GM10266 (cell line): Measurements from ENCODE around the gene AREL1.
A peak's percentile ranks its signal among the peaks of the same experiment; 100 is the strongest.

Experiments
- DNase-seq: peaks from one replicate; pipeline ENCODE4 v3.0.0; 2012; ENCODE audit errors: extremely low spot score
- TF ChIP-seq, protein P1 (sequence below): IDR thresholded peaks from 2 replicates; pipeline ENCODE4 v1.5.1; 2012; ENCODE audit warnings: mild to moderate bottlenecking, low read depth; ENCODE audit not compliant: control insufficient read depth, insufficient read depth; ENCODE audit errors: missing control alignments

The AREL1 gene

DNA sequence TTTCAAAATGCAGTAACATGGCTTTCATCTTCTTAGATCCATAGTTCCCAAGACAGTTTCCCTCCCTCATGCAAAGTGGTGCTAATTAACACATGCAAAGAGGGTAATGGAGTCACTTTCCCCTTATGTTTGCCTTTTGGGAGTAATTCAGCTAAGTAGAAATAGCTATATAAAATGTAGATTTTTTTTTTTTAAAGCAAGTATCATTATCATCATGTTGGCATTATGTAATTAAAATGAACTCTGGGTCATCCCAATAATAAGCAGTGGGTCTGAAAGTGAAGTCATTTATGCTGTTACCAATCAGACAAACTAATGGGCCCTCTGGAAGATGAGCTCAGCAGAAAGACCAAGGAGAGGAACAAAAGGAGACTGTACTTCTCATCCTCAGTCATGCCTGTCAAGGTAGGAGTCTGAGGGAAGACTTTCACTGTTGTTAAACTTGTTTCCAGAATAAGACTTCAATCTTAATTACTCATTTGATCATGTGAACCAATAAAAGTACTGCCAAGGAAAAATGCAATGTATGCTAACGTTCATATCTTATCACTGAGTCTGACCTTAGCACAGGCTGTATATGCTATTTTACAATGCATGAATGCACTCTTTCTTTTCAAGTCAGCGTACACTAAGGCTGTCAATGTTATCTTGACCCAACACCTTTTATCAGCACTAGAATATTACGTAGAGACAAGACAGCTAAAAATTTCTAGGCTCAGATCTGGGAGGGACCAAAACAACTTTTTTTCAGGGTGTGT, 26.8 kb downstream of the AREL1 start:
- TF ChIP-seq, protein P1, sequence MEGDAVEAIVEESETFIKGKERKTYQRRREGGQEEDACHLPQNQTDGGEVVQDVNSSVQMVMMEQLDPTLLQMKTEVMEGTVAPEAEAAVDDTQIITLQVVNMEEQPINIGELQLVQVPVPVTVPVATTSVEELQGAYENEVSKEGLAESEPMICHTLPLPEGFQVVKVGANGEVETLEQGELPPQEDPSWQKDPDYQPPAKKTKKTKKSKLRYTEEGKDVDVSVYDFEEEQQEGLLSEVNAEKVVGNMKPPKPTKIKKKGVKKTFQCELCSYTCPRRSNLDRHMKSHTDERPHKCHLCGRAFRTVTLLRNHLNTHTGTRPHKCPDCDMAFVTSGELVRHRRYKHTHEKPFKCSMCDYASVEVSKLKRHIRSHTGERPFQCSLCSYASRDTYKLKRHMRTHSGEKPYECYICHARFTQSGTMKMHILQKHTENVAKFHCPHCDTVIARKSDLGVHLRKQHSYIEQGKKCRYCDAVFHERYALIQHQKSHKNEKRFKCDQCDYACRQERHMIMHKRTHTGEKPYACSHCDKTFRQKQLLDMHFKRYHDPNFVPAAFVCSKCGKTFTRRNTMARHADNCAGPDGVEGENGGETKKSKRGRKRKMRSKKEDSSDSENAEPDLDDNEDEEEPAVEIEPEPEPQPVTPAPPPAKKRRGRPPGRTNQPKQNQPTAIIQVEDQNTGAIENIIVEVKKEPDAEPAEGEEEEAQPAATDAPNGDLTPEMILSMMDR: no peak
- DNase-seq: no peak

GRCh38 chr14:74685056-74685455, 27.8 kb downstream of the AREL1 start:
- DNase-seq: no peak

GRCh38 chr14:74684434-74684833, 28.4 kb downstream of the AREL1 start:
- TF ChIP-seq, protein P1: no peak
- DNase-seq: peak; percentile 24

More at GRCh38 chr14:74685056-74685455, 27.8 kb downstream of the AREL1 start:
- TF ChIP-seq, protein P1: no peak

- no peak for DNase-seq
- TF ChIP-seq, protein P1: no peak
Observed at GRCh38 chr14:74683406-74683805, 29.5 kb downstream of the AREL1 start.

GRCh38 chr14:74682169-74682952, 30.5 kb downstream of the AREL1 start:
- DNase-seq: no peak

DNA sequence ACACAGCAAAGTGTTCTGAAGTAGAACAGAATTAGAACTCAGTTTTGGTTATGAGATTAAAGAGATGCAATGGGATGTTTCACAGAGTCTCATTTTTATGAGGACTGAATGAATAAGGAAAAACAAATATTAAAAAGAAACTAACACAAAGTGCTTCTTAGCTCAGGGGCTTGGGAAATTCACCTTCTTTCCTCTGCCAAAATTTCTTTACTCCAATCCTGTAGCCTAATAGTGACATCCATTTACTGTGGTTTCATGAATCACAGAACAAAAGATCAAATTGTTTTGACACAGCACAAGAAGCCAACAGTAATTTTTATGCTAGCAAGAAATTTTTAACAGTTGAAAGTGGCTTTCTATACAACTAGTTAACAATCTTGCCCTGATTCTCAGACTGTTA, 37.7 kb downstream of the AREL1 start:
- no peak for DNase-seq
- TF ChIP-seq, protein P1: no peak

More at GRCh38 chr14:74682169-74682952, 30.5 kb downstream of the AREL1 start:
- TF ChIP-seq, protein P1: no peak

GRCh38 chr14:74673768-74674167, 39.1 kb downstream of the AREL1 start:
- TF ChIP-seq, protein P1: no peak
- no peak for DNase-seq
